Gastrocnemius medialis (tissue), 4 donors: ENCODE results near the gene IL22RA1. TPM values are rescaled to one million over a fixed set of nuclear protein-coding genes. Genes with fewer than 3 reads are reported as not detected.

Experiments
- ATAC-seq, 2 donors: fragments of 150-250 bp; one replicate each; pipeline ENCODE4 v1.9.1; 2016
- DNase-seq, 2 donors: peaks; one replicate each; pipeline ENCODE4 v3.0.0-alpha.2; 2019
- H3K27ac ChIP-seq, 4 donors: fragments of 200-600 bp; sonication (generic); 1 replicate in 1 of 4; 2 replicates in 3 of 4; pipeline ENCODE4 v1.5.1; 2016 to 2018; ENCODE audit warnings: mild to moderate bottlenecking in 2 of 4, moderate library complexity in 1 of 4
- H3K27me3 ChIP-seq, 3 donors: fragments of 200-600 bp; sonication (generic) in 2 of 3; 1 replicate in 1 of 3; 2 replicates in 2 of 3; pipeline versions ENCODE4 v1.5.1 to v1.6.0; 2016 to 2019; ENCODE audit warnings: mild to moderate bottlenecking in 1 of 3, moderate library complexity in 1 of 3
- H3K36me3 ChIP-seq, 2 donors: fragments of 200-600 bp; sonication (generic) in 1 of 2; one replicate each; pipeline ENCODE4 v1.5.1; 2017 to 2018
- H3K4me1 ChIP-seq, 2 donors: fragments of 200-600 bp; sonication (generic) in 1 of 2; one replicate each; pipeline ENCODE4 v1.5.1; 2016 to 2017; ENCODE audit warnings: mild to moderate bottlenecking in 2 of 2
- H3K4me3 ChIP-seq, 4 donors: fragments of 200-600 bp; sonication (generic) in 3 of 4; 1 replicate in 1 of 4; 2 replicates in 3 of 4; pipeline ENCODE4 v1.5.1; 2016 to 2019; ENCODE audit warnings: mild to moderate bottlenecking in 2 of 4
- H3K9me3 ChIP-seq, 3 donors: fragments of 200-600 bp; sonication (generic) in 2 of 3; 1 replicate in 1 of 3; 2 replicates in 2 of 3; pipeline ENCODE4 v1.5.1; 2016 to 2019
- POLR2A ChIP-seq, 2 donors: fragments of 450-650 bp; IDR thresholded peaks; one replicate each; pipeline ENCODE4 v1.6.1; 2017; ENCODE audit warnings: antibody characterized with exemption in 2 of 2, mild to moderate bottlenecking in 2 of 2, moderate library complexity in 2 of 2
- in situ Hi-C, 4 donors: fragments of 200-750 bp; cut with MboI; loops; one replicate each; pipeline versions ENCODE4 v1.15.0 to v1.8.0; 2017; ENCODE audit warnings: low sequenced_read_pairs in 4 of 4
- intact Hi-C: fragments of 100-400 bp; cut with DNase I; formaldehyde crosslinking; loops from one replicate; pipeline ENCODE4 v1.15.1; 2023; ENCODE audit warnings: low total_unique reads
- total RNA-seq, 4 donors: library from RNA; depleted of rRNA; stranded (reverse); fragments of >200 nt; gene quantifications; one replicate each; pipeline versions ENCODE4 v1.1.0 to v1.2.3, GENCODE V29; 2016
- TF ChIP-seq, protein P1 (sequence below), 5 experiments: fragments of 450-650 bp in 3 of 5; fragments of 200-600 bp in 2 of 5; sonication (generic) in 2 of 5; IDR thresholded peaks in 4 of 5; conservative IDR thresholded peaks in 1 of 5; 1 replicate in 4 of 5; 2 replicates in 1 of 5; pipeline ENCODE4 v1.5.1; 2016 to 2019; ENCODE audit warnings: antibody characterized with exemption in 5 of 5, mild to moderate bottlenecking in 3 of 5, moderate library complexity in 3 of 5

IL22RA1 gene
- total RNA-seq, 4 donors from 2014 or later: 0.36 TPM; not detected in 3

DNA sequence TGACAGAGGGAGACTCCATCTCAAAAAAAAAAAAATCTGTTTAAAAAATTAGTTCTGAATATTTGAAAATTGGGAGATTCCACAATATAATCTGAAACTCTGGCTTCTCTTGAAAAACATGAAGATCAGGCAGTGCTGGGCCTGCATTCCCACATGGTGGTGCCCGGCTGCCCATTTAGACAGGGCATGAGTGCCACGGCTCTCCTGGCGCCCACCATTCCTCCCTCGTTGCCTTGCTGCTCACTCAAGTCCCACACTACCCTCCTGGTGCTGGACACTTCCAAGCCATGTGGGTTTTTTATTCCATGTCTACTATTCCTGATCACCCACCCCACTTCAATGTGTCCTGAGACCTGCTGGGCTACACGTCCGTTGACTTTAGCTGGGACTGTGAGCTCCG, 20.2 kb downstream of the IL22RA1 start:
- Histone ChIP-seq H3K27me3 (no peaks in the 10 kb centered on the region), H3K4me3 (no peak overlapping the region), H3K4me1 (peaks cover 17 to 42% of the 10 kb centered on the region in 2 donors), H3K27ac (no peak overlapping the region), H3K36me3 (no peaks in the 10 kb centered on the region), H3K9me3 (no peaks in the 10 kb centered on the region)
- no peak for ATAC-seq
- in situ Hi-C loops: no loop called here
- DNase-seq: no peak
- no peak for TF ChIP-seq POLR2A (IDR thresholded peaks at IDR 0.05)
- TF ChIP-seq, protein P1, sequence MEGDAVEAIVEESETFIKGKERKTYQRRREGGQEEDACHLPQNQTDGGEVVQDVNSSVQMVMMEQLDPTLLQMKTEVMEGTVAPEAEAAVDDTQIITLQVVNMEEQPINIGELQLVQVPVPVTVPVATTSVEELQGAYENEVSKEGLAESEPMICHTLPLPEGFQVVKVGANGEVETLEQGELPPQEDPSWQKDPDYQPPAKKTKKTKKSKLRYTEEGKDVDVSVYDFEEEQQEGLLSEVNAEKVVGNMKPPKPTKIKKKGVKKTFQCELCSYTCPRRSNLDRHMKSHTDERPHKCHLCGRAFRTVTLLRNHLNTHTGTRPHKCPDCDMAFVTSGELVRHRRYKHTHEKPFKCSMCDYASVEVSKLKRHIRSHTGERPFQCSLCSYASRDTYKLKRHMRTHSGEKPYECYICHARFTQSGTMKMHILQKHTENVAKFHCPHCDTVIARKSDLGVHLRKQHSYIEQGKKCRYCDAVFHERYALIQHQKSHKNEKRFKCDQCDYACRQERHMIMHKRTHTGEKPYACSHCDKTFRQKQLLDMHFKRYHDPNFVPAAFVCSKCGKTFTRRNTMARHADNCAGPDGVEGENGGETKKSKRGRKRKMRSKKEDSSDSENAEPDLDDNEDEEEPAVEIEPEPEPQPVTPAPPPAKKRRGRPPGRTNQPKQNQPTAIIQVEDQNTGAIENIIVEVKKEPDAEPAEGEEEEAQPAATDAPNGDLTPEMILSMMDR (IDR thresholded peaks at IDR 0.05 in 4 of 5, conservative IDR thresholded peaks at IDR 0.05 in 1 of 5): no peak
- intact Hi-C loops: no loop called here

DNA sequence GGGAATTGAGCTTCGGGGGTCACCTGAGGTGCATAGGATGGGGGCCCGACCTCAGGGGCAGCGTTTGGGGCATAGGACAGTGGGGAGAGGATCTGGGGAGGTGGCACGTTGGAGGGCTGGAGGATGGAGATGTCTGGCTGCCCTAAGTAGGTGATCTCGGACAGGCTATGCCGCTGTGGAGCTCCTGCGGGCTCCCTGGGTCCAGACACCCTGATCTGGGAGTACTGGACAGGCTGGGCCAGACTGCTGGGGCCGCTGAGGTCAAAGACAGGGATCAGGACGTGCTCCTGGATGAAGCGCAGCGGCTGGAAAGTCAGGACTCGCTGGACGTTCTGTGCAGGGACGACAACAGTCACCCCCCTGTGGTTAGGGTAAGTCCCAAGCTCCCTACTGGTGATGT, 21.5 kb downstream of the IL22RA1 start:
- no peaks in the 10 kb centered on the region for H3K27me3 ChIP-seq
- no peaks in the 10 kb centered on the region for H3K9me3 ChIP-seq
- no peak overlapping the region for H3K27ac ChIP-seq
- no peaks in the 10 kb centered on the region for H3K36me3 ChIP-seq
- in situ Hi-C loops: no loop called here
- ATAC-seq (no peak), DNase-seq (no peak)
- intact Hi-C loops: no loop called here
- peaks cover 15 to 37% of the 10 kb centered on the region in 2 donors for H3K4me1 ChIP-seq
- H3K4me3 ChIP-seq: no peak overlapping the region
- TF ChIP-seq, protein P1 (IDR thresholded peaks at IDR 0.05 in 4 of 5, conservative IDR thresholded peaks at IDR 0.05 in 1 of 5): no peak
- no peak for TF ChIP-seq POLR2A (IDR thresholded peaks at IDR 0.05)

DNA sequence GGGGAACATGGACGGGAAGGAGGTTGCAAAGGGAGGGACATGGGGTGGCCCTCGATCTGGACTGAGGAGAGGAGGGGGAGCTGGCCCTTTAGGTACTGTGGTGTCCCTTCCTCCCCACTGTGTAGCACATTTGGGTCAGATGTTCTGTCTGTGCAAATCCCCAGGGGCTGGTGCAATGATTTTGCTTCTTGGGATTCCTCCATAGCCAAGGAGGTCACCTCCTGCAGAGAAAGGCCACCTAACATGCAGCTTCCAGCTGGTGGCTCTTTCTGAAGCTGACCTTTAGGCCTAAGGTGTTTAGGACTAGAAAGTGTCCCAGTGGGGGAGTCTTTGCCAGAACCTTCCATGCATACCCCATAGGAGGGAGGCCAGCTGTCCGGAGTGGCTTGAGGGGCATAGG, 22.0 kb downstream of the IL22RA1 start:
- Histone ChIP-seq H3K9me3 (no peaks in the 10 kb centered on the region), H3K4me1 (peaks cover 11 to 34% of the 10 kb centered on the region in 2 donors), H3K27me3 (no peaks in the 10 kb centered on the region), H3K4me3 (no peak overlapping the region), H3K36me3 (no peaks in the 10 kb centered on the region), H3K27ac (peak overlapping the region in 2 of 4 donors; percentile 13 to 73)
- no peak for TF ChIP-seq POLR2A (IDR thresholded peaks at IDR 0.05)
- TF ChIP-seq, protein P1 (IDR thresholded peaks at IDR 0.05 in 4 of 5, conservative IDR thresholded peaks at IDR 0.05 in 1 of 5): no peak
- in situ Hi-C loops (no loop called here), intact Hi-C loops (no loop called here)
- ATAC-seq (no peak), DNase-seq (no peak)

DNA sequence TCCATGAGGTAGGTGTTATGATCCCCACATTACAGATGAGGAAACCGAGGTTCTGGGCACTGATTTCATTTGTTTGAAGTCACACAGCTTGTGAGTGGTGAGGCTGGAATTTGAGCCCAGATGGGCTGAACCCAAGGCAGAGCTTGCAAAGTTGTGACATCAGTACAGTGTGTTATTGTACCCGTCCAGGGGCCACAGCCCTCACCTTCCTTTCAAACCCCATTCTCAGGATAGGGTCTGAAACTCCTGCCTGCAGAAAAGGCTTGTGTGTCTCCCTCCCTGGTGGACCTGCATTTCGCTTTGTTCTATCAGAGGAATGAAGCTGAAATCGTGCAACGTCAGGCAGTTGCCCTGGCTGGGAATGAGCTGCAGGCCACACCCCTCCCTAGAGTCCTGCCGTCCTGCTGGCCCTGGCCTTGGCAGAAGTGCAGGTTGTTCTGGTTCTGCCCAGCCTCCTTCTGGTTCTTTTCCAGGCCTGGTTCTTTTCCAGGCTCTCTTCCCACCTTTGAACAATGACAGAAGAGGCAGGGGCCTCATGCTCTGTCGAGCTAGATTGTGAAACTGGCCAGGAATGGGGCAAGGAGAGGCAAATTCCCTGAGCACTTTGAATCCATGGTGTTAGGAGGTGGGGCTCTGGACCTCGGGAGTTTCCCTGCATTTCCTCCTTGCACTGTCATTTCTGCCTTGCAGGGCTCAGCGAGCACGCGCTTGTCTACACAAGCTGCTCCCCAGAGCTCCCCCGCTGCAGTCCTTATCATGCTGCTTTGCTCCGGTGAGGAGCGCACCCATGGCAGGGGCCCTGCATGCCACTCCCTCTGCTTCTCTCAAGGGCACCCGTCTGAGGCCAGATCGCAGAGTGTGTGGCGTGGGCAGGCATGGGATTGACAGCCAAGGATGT, 22.8 kb downstream of the IL22RA1 start:
- in situ Hi-C loops: loop anchor here in 2 of 4 donors (5.0 to 10.0 kb wide), 2 partner anchors 48 to 55 kb away; no protein-coding TSS in a partner anchor
- H3K4me1 ChIP-seq: peaks cover 6 to 26% of the 10 kb centered on the region in 2 donors
- peak in 1 of 2 donors; percentile 27 for DNase-seq

More for the DNA sequence above, 22.8 kb downstream of the IL22RA1 start:
- H3K27me3 ChIP-seq: no peaks in the 10 kb centered on the region
- no peaks in the 10 kb centered on the region for H3K36me3 ChIP-seq
- ATAC-seq: peak; percentile 60 to 64
- no peaks in the 10 kb centered on the region for H3K9me3 ChIP-seq
- H3K4me3 ChIP-seq: no peak overlapping the region
- intact Hi-C loops: no loop called here
- peak overlapping the region in 3 of 4 donors; percentile 1 to 73 (median 13) for H3K27ac ChIP-seq
- TF ChIP-seq POLR2A (IDR thresholded peaks at IDR 0.05): no peak
- TF ChIP-seq, protein P1 (IDR thresholded peaks at IDR 0.05 in 4 of 5, conservative IDR thresholded peaks at IDR 0.05 in 1 of 5): no peak
